ENCODE measurements around the gene SPATA2L. TPM values are rescaled to one million over a fixed set of nuclear protein-coding genes. Genes with fewer than 3 reads are reported as not detected.

Gene SPATA2L
- total and polyA plus RNA-seq, 2 of the 13 experiments (the other 11 are each of a cell fraction or from before 2014, with no cell fraction given), result 9.1 to 20.7 TPM

GRCh38 chr16:89712274-89712781 lies 10.8 kb upstream of the SPATA2L start:
- no peak for FAIRE-seq
- ATAC-seq, result no peak; the same call in 1 of the 3 replicates
- ChIA-PET POLR2A (no interaction called here), CTCF (ENCODE audit: low intra/inter-chr PET ratio, low total read pairs) (no interaction called here)
- H3K4me3 ChIP-seq (replicated peaks in 1 of 3; ENCODE audit: insufficient read depth in 1 of 3, low read depth in 2 of 3, low read length in 3 of 3), result no peak overlapping the region
- no peaks in the 10 kb centered on the region for H3K79me2 ChIP-seq (ENCODE audit: insufficient read depth, low read length)
- BruUV-seq (replicated peaks), result no TSS peak
- no peaks in the 10 kb centered on the region for H3K27me3 ChIP-seq (ENCODE audit: control insufficient read depth in 1 of 2, insufficient read depth in 2 of 2, low read length in 2 of 2)
- in situ Hi-C loops (cut with HindIII; ENCODE audit: extremely low pct_ligation_motif_present, low pct_unique_long_range_greater_than_20kb) (no loop called here), intact Hi-C loops (cut with micrococcal nuclease; ENCODE audit: unreplicated experiment) (no loop called here)
- TF ChIP-seq, protein P1, sequence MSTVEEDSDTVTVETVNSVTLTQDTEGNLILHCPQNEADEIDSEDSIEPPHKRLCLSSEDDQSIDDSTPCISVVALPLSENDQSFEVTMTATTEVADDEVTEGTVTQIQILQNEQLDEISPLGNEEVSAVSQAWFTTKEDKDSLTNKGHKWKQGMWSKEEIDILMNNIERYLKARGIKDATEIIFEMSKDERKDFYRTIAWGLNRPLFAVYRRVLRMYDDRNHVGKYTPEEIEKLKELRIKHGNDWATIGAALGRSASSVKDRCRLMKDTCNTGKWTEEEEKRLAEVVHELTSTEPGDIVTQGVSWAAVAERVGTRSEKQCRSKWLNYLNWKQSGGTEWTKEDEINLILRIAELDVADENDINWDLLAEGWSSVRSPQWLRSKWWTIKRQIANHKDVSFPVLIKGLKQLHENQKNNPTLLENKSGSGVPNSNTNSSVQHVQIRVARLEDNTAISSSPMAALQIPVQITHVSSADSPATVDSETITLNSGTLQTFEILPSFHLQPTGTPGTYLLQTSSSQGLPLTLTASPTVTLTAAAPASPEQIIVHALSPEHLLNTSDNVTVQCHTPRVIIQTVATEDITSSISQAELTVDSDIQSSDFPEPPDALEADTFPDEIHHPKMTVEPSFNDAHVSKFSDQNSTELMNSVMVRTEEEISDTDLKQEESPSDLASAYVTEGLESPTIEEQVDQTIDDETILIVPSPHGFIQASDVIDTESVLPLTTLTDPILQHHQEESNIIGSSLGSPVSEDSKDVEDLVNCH (CRISPR knock-in tag; IDR thresholded peaks at IDR 0.05), result no peak
- TF ChIP-seq AGO2 (optimal IDR thresholded peaks at IDR 0.05; ENCODE audit: low read depth, low read length), result peak; percentile 19
- no peak for TF ChIP-seq ZNF781 (CRISPR knock-in tag; IDR thresholded peaks at IDR 0.05; ENCODE audit: borderline replicate concordance, not compliant biosample characterization)
- no peaks in the 10 kb centered on the region for H3K9me3 ChIP-seq (ENCODE audit: low read length)
- H3K9ac ChIP-seq (ENCODE audit: insufficient read depth, low read depth, low read length), result no peak overlapping the region
- DNase-seq (ENCODE audit: low spot score), result no peak
- no peak overlapping the region for H3K27ac ChIP-seq (ENCODE audit: extremely low read length, insufficient read depth, low read length)
- WGBS (ENCODE audit: low lambda C conversion rate), result 82% methylated on average over 10 of the region's 22 CpGs
- no peaks in the 10 kb centered on the region; a peak in 1 of 5 replicates for H3K36me3 ChIP-seq (replicated peaks in 1 of 2; ENCODE audit: control insufficient read depth in 1 of 2, insufficient read depth in 2 of 2, low read length in 2 of 2)
- H3K4me2 ChIP-seq (ENCODE audit: low read depth, low read length), result no peak overlapping the region
- no peaks in the 10 kb centered on the region for H3K4me1 ChIP-seq (ENCODE audit: insufficient read depth, low read length)
- no peaks in the 10 kb centered on the region for H4K20me1 ChIP-seq (ENCODE audit: insufficient read depth, low read length)
- H2AFZ ChIP-seq (ENCODE audit: low read length), result no peak overlapping the region

DNA sequence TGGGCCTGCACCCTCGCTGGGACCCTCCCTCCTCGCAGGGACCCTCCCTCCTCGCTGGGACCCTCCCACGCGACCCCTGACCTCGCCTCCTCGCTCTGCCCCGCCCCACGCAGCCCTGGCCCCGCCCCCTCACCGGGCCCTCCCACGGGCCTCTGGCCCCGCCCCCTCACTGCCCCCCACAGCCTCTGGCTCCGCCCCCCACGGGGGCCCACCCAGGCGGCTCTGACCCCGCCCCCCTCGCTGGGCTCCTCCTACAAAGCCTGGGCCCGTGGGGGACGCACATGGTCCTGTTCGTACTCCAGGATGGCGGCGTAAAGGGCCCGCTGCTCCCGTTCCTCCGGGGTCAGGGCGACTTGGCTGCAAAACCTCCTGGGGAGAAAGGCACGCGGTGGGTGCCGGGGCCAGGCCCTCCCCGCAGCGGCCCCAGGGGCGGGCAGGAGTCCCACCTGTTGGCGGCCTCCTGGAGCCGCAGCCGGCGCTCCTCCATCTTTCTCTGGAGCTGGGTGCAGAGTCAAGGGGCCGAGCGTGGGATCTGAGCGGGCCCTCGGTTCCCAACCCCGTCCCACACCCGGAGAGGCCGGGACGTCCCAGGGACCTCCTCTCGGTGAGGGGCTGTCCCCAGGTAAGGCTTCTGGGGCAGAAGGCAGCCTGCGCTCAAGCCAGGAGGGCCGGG lies 10.2 kb upstream of the SPATA2L start:
- no TSS peak for BruUV-seq (replicated peaks)
- peak; percentile 1; the same call in 2 of the 3 replicates for ATAC-seq
- TF ChIP-seq ARHGAP35 (CRISPR knock-in tag; IDR thresholded peaks at IDR 0.05; ENCODE audit: borderline replicate concordance) (no peak), KAT8 (CRISPR knock-in tag; IDR thresholded peaks at IDR 0.05) (no peak), AGO2 (optimal IDR thresholded peaks at IDR 0.05; ENCODE audit: low read depth, low read length) (peak; percentile 77)
- no peak for DNase-seq (ENCODE audit: low spot score)
- H3K9me3 ChIP-seq (ENCODE audit: low read length), result no peaks in the 10 kb centered on the region
- H3K79me2 ChIP-seq (ENCODE audit: insufficient read depth, low read length), result no peaks in the 10 kb centered on the region
- H3K27me3 ChIP-seq (ENCODE audit: control insufficient read depth in 1 of 2, insufficient read depth in 2 of 2, low read length in 2 of 2), result no peaks in the 10 kb centered on the region
- H3K36me3 ChIP-seq (replicated peaks in 1 of 2; ENCODE audit: control insufficient read depth in 1 of 2, insufficient read depth in 2 of 2, low read length in 2 of 2), result no peaks in the 10 kb centered on the region; a peak in 1 of 5 replicates
- WGBS (ENCODE audit: low lambda C conversion rate), result 77% methylated on average over 34 of the region's 48 CpGs
- no peaks in the 10 kb centered on the region for H4K20me1 ChIP-seq (ENCODE audit: insufficient read depth, low read length)
- ChIA-PET CTCF (ENCODE audit: low intra/inter-chr PET ratio, low total read pairs) (no interaction called here), POLR2A (no interaction called here)
- no peak overlapping the region for H3K9ac ChIP-seq (ENCODE audit: insufficient read depth, low read depth, low read length)
- H3K4me1 ChIP-seq (ENCODE audit: insufficient read depth, low read length), result no peaks in the 10 kb centered on the region
- H3K4me3 ChIP-seq (replicated peaks in 1 of 3; ENCODE audit: insufficient read depth in 1 of 3, low read depth in 2 of 3, low read length in 3 of 3), result no peak overlapping the region
- H3K4me2 ChIP-seq (ENCODE audit: low read depth, low read length), result no peak overlapping the region
- in situ Hi-C loops (cut with HindIII; ENCODE audit: extremely low pct_ligation_motif_present, low pct_unique_long_range_greater_than_20kb) (no loop called here), intact Hi-C loops (cut with micrococcal nuclease; ENCODE audit: unreplicated experiment) (no loop called here)
- no peak overlapping the region for H3K27ac ChIP-seq (ENCODE audit: extremely low read length, insufficient read depth, low read length)
- no peak for FAIRE-seq
- no peak overlapping the region for H2AFZ ChIP-seq (ENCODE audit: low read length)
